ENCODE results near the gene OR2S2.
A peak's percentile ranks its signal among the peaks of the same experiment; 100 is the strongest.
"Not testable (repeated sequence)": the region's sequence is repeated elsewhere in the genome, so short reads cannot be mapped to it uniquely, and the experiment has no call there.

The OR2S2 gene

GRCh38 chr9:35962126-35962906 lies 4.4 kb upstream of the OR2S2 start:
- no peak for DNase-seq

GRCh38 chr9:35960039-35960655 lies 2.2 kb upstream of the OR2S2 start:
- no peak for DNase-seq

DNA sequence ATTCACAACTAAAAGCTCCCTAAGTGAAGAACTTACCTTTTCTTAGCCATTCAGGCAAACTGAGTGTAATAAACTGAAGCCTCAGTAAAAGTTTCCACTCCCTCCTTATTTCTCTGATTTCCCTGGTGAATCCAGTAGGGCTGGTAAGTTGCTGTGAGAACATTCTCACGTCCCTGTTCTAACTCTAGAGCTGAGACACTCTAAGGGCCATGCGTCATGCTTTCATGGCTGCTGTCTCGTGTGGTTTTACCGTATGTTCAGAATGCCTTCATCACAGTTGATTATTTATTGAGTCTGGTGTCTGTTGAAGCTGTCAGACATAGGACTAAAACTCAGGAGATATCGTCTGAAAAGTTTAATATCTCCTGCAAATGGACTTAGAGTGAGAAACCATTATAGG lies 1.3 kb downstream of the OR2S2 start:
- DNase-seq = no peak

DNA sequence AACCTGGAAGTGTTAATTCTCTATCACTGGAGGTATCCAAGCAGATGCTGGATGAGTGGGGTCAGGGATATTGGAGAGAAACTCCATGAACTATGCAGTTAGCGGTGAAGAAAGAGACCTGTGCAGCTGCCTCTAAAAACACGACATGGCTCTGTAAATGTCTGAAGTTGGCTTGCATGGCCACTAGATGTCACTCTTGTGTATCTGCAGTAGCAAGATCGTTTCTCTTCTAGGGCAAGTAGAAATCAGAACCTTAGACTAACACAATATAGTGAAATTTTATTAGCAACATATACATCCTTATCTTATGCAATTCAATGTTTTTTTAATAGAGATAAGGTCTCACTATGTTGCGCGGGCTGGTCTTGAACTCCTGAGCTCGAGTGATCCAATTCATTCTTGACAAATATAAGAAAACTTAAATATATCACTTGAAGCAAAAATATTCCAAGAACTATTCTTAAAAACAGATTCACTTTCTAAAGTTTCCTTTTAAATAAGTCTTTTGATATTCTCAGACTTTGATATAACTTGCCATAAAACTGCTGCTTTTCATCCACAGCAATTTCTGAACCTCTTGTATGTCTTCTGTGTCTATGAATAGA lies 2.9 kb downstream of the OR2S2 start:
- DNase-seq = peak; percentile 72

GRCh38 chr9:35952526-35953191 lies 5.3 kb downstream of the OR2S2 start:
- no peak for DNase-seq

DNA sequence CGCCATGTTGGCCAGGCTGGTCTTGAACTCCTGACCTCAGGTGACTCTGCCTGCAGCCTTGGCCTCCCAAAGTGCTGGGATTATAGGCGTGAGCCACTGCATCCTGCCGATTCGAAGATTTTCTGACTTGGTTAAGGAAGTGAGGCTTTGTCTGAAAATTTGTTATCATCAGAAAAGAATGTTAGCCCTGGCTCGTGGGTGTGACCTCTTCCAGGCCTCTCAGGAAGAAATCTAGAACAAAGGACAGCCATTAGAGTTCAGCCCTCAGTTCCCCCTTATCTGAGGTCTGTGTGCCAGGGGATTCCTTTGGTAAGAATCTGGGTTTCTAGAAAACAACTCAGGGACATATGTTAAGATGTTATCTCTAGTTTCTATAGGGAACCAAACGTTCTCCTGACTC lies 6.2 kb downstream of the OR2S2 start:
- DNase-seq = no peak

- no peak for DNase-seq
These were observed 9.0 kb downstream of the OR2S2 start for GRCh38 chr9:35948901-35949318.

- DNase-seq = no peak
These were observed 9.5 kb downstream of the OR2S2 start for GRCh38 chr9:35948451-35948850.

DNA sequence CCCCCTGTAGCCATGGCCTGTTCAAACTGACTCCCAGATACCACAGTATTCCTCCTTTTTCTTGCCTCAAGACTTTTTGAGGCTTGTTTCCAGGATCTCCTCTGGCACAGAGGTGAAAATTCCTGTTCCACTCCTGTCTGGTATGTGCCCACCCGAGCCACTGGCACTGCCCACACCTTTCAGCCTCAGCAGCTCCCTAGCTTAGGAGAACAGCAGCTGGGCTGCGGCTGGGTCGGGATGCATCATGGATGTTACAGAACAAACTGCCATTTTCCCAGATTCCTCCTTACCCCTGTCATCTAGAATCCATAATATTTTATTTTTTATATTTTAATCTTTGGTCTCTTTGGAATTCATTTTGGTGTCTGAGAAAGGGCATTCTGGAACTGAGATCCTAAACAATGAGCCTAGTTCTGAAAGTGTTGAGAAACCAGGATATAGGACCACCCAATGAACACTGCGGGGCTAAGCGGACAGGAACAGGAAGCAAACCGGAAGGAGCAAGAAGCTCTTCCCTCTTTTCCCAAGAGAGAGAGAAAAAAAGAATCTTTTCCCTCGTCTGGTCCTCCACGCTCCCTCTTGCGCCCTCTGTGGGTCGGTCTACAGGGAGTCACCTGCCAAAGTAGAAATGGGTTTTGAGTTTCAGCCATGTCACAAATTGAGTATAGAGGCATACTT lies 12.5 kb downstream of the OR2S2 start:
- DNase-seq = peak; percentile 87

GRCh38 chr9:35944841-35945240 lies 13.1 kb downstream of the OR2S2 start:
- no peak for DNase-seq

- no peak for DNase-seq
These were observed 13.8 kb downstream of the OR2S2 start for GRCh38 chr9:35944173-35944572.

DNA sequence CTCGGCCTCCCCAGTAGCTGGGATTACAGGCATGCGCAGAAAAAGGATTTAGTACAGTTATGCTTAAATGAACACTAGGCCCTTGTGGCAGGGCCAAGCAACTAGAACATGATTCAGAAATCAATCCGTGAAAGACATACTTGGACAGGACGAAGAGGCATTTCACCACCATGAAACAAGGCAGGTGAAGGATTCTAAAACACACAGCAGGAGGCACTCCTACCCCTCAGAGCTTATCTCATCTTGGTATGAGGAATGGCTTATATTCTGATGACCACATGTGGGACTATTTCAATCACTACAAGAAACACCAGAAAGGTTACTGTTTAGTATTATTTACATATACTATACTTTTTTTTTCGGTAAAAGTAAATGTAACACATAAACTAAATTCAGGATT lies 15.7 kb downstream of the OR2S2 start:
- DNase-seq = no peak

- peak; percentile 70 for DNase-seq
These were observed 17.2 kb downstream of the OR2S2 start for GRCh38 chr9:35940458-35941407.

DNA sequence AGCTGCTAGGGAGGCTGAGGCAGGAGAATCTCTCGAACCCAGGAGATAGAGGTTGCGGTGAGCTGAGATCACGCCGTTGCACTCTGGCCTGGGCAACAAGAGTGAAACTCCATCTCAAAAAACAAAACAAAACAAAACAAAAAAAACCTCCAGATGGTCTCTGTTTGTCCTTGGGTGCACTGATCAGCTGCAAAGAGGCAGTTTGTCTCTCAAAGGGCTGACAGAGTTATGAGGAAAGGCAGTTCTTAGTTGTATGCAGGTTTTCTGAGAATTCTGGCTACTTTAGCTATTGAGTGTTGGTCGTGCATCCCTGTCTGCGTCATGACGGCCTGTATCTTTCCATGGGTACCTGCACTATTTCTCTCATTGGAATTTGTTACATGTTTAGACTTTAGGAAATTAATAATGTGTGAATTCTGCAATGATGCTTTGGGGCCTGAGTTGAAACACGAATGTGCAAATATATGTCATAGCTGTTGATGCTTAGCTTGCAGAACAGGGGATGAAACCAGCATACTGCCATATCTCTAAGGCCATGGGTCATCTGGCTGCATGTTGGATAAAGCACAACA lies 18.2 kb downstream of the OR2S2 start:
- no peak for DNase-seq

GRCh38 chr9:35938474-35939356 lies 19.2 kb downstream of the OR2S2 start:
- DNase-seq = no peak

- no peak for DNase-seq
These were observed 20.7 kb downstream of the OR2S2 start for GRCh38 chr9:35937227-35937626.

- DNase-seq = no peak
These were observed 22.0 kb downstream of the OR2S2 start for GRCh38 chr9:35935755-35936509.

- no peak for DNase-seq
These were observed 22.7 kb downstream of the OR2S2 start for GRCh38 chr9:35935261-35935660.

- DNase-seq = not testable (repeated sequence)
These were observed 23.9 kb downstream of the OR2S2 start for GRCh38 chr9:35934069-35934468.

Measured in activated effector memory CD4-positive, alpha-beta T cell treated with anti-CD3 and anti-CD28 coated beads, Interleukin-2, amount 50 U/mL, for 16 hours (primary cell).